ENCODE data around the gene SELENOF. TPM values are rescaled to one million over a fixed set of nuclear protein-coding genes. Genes with fewer than 3 reads are reported as not detected.

The SELENOF gene
- total RNA-seq: 161 and 188 TPM in 2 replicates

GRCh38 chr1:86913896-86914600 is at the start of gene SELENOF:
TSS of gene SELENOF (minus strand) at chr1:86914126. CDS start at chr1:86914111, 15 bp downstream.

GRCh38 chr1:86914601-86914997 is 673 bp upstream of the SELENOF start, which contains the start of gene HS2ST1:
TSS of gene HS2ST1 (plus strand) at chr1:86914635.

Other genes starting within 250 kb of the SELENOF start
- gene SH3GLB1, start 209.6 kb downstream of the SELENOF start, total RNA-seq: 33.7 and 40.6 TPM in 2 replicates
- gene HS2ST1, start 509 bp upstream of the SELENOF start, total RNA-seq: 9.2 and 10.1 TPM in 2 replicates